Fibroblast of the aortic adventitia (primary cell): Measurements from ENCODE around the gene SLC37A4. TPM values are rescaled to one million over a fixed set of nuclear protein-coding genes. Genes with fewer than 3 reads are reported as not detected.

Experiments
- DNase-seq: peaks from one replicate; pipeline ENCODE4 v3.0.0-alpha.2; 2010; ENCODE audit warnings: low read depth
- H3K4me3 ChIP-seq: 2 replicates; pipeline ENCODE4 v1.5.1; 2011; ENCODE audit warnings: low read depth, mild to moderate bottlenecking, control low read depth, low read length, moderate library complexity
- total RNA-seq: library from RNA; depleted of rRNA; stranded (reverse); fragments of >200 nt; gene quantifications from 2 replicates; pipeline ENCODE4 v1.2.3, GENCODE V29; 2012; ENCODE audit warnings: low replicate concordance
- TF ChIP-seq, protein P1 (sequence below): IDR thresholded peaks from 2 replicates; pipeline ENCODE4 v1.5.1; 2011; ENCODE audit warnings: mild to moderate bottlenecking, low read length, control low read depth, inconsistent platforms; ENCODE audit not compliant: insufficient read depth

The SLC37A4 gene
- total RNA-seq, 1 donor = 15.5 TPM

DNA sequence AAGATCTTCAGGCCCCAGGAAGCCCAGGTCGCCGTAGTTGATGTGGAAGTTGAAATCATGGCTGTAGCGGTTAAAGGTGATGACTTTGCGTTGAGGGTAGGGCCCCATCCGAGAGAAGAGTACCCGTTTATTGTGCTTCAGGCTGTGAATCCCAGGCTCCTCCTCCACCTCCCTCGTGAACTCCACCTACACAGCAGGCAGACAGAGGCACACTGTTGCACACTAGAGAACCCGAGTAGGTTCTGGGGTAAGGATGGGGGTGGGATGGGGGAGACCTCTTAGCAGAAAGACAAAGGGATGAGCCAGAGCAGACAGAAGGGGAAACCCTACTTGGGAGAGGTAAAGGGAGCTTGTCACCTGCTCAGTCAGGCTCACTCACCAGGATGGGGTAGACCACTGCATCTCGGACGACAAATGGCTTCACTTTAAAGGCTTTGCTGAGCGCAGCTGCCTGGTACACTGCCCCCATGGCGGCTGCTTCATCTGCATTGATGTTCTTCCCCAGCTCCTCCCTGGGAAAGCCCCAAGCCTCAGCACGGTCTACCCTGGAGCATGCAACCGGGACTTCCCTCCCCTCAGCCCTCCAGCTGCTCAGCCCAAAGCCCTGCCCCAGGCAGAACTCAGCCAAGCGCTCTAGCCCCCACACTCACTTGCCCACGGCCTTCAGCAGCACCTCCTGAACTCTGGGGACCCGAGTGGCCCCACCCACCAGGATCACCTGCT, 20.9 kb upstream of the SLC37A4 start:
- TF ChIP-seq, protein P1, sequence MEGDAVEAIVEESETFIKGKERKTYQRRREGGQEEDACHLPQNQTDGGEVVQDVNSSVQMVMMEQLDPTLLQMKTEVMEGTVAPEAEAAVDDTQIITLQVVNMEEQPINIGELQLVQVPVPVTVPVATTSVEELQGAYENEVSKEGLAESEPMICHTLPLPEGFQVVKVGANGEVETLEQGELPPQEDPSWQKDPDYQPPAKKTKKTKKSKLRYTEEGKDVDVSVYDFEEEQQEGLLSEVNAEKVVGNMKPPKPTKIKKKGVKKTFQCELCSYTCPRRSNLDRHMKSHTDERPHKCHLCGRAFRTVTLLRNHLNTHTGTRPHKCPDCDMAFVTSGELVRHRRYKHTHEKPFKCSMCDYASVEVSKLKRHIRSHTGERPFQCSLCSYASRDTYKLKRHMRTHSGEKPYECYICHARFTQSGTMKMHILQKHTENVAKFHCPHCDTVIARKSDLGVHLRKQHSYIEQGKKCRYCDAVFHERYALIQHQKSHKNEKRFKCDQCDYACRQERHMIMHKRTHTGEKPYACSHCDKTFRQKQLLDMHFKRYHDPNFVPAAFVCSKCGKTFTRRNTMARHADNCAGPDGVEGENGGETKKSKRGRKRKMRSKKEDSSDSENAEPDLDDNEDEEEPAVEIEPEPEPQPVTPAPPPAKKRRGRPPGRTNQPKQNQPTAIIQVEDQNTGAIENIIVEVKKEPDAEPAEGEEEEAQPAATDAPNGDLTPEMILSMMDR = no peak
- DNase-seq = no peak
- no peak overlapping the region for H3K4me3 ChIP-seq

DNA sequence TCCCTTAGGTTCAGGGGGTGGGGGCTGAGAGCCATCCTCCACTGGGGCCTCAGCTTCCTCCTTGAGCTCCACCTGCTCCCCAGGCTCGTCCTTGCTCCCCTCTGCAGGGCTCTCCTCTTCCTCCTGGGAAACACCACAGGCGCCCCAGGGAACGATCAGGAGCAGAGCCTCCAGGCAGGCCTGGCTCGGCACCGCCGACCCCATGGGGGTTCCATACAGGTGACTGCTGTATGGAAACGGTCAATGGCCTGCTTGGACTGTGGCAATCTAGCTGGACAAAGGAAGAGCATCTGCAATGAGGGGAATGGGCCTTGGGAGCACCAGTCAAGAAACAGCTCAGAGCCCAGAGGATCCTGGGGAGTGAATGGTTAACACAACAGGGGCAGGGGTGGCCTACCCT, 18.4 kb upstream of the SLC37A4 start:
- no peak overlapping the region for H3K4me3 ChIP-seq
- TF ChIP-seq, protein P1 = no peak
- DNase-seq = no peak

DNA sequence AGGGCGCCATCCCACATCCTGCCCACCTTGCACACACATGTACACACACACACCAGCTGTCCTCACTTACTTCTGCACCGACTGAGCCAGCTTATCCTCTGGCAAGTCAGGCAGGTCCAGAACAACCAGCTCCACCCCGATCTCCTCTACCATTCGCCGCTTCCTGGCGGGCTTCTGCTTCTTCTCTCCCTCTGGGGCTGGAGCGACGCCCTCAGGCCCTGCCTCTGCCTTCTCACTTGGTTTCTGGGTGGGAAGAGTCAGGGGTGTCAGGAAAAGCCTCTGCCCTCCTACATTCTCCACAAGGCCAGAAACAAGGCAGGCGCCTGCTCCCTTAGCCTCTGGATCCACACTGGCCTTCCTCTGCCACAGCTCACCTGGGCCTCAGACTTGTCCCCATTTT, 18.0 kb upstream of the SLC37A4 start:
- no peak for DNase-seq
- TF ChIP-seq, protein P1 = no peak
- H3K4me3 ChIP-seq = no peak overlapping the region

DNA sequence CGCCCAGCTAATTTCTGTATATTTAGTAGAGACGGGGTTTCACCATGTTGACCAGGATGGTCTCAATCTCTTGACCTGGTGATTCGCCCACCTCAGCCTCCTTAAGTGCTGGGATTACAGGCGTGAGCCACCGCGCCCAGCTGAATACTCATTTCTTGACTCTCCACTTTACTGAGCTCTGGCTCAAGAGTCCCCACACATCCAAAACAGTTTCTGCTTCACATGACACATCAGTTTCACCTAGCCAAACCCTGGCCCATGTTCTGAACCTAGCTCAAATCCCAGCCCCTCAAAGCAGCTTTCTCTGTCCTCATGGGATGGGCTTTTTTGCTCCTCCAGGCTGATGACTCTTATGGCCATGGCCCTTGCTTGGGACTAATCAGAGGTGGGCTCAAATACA, 16.5 kb upstream of the SLC37A4 start:
- H3K4me3 ChIP-seq = no peak overlapping the region
- no peak for DNase-seq

DNA sequence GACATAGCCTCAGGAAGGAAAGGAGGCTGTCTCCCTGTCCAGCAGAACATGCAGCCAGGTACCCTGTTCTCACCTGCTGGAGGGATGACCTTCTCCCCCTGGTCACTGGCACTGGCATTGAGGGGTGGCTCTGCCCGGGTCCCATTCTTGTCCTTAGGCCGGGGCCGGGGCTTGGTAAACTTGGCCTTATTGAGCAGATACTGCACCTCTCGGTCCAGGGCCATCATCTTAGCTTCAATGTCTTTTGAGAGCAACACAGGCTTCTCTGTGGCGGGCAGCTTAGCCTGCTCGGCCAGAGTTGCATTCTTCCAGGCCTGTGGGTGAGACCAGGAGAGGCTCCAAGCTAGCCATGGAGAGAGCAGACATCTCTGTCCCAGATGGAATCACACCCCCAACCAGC, 15.8 kb upstream of the SLC37A4 start:
- no peak for DNase-seq

More for the DNA sequence above, 16.5 kb upstream of the SLC37A4 start:
- TF ChIP-seq, protein P1 = no peak

DNA sequence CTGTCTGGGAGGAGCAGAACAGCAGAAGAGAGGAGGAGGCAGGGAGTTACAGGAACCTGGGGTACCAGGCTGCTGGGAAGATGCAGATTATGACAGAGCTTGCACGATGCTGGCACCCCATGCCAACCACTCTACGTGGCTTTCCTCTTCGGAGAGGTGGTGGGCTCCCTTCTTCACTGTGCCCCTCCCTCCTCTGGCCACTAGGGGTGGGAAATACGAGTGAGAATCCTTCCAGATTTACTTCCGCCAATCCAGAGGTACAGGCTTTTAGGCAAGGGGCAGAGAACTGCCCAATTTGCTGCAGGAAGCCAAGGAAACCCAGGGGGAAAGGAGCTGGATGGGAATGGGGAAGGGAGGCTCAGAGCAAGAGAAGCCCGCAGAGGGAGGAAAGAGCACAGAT, 14.0 kb upstream of the SLC37A4 start:
- H3K4me3 ChIP-seq = no peak overlapping the region
- TF ChIP-seq, protein P1 = peak; percentile 20
- DNase-seq = no peak

More for the DNA sequence above, 15.8 kb upstream of the SLC37A4 start:
- H3K4me3 ChIP-seq = no peak overlapping the region
- TF ChIP-seq, protein P1 = no peak

DNA sequence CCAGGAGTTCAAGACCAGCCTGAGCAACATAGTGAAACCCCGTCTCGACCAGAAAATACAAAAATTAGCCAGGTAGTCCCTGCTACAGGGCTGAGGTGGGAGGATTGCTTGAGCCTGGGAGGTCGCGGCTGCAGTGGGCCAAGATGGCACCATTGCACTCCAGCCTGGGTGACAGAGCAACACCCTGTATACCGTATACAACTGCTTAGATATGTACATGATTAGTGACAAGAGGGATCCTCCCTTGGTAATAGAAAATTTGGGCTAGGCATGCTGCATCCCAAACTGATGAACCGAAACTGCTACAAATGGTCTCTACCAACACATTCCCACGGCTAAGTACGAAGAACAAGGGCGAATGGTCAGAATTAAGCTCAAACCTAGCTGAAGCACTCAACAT, 12.2 kb upstream of the SLC37A4 start:
- TF ChIP-seq, protein P1 = no peak
- no peak for DNase-seq
- no peak overlapping the region for H3K4me3 ChIP-seq
